Neuronal stem cell (in vitro differentiated cells): ENCODE measurements around the gene C6orf89.

Source experiments
- DNase-seq: peaks from one replicate; pipeline ENCODE4 v3.0.0-alpha.2; 2013; ENCODE audit warnings: low spot score
- H2AFZ ChIP-seq: one replicate; pipeline ENCODE4 v1.6.1; 2013; ENCODE audit warnings: mild to moderate bottlenecking, low read length, inconsistent platforms
- H2AK5ac ChIP-seq: 2 replicates; pipeline ENCODE4 v1.6.1; 2013; ENCODE audit warnings: low read depth, mild to moderate bottlenecking, inconsistent platforms, low read length, moderate library complexity, mixed read lengths
- H2BK120ac ChIP-seq: 2 replicates; pipeline ENCODE4 v1.6.1; 2013; ENCODE audit warnings: low read depth, mild to moderate bottlenecking, inconsistent platforms, low read length, moderate library complexity, mixed read lengths
- H2BK12ac ChIP-seq: one replicate; pipeline ENCODE4 v1.6.1; 2013; ENCODE audit warnings: low read length, inconsistent platforms
- H2BK15ac ChIP-seq: 2 replicates; pipeline ENCODE4 v1.6.1; 2013; ENCODE audit warnings: mild to moderate bottlenecking, low read length, inconsistent platforms, mixed read lengths
- H2BK5ac ChIP-seq: one replicate; pipeline ENCODE4 v1.6.1; 2013; ENCODE audit warnings: inconsistent platforms, mild to moderate bottlenecking, low read length, moderate library complexity
- H3K14ac ChIP-seq: one replicate; pipeline ENCODE4 v1.6.1; 2013; ENCODE audit warnings: low read length, inconsistent platforms
- H3K18ac ChIP-seq: 2 replicates; pipeline ENCODE4 v1.6.1; 2013; ENCODE audit warnings: low read length, inconsistent platforms
- H3K23ac ChIP-seq: 2 replicates; pipeline ENCODE4 v1.6.1; 2013; ENCODE audit warnings: low read depth, mild to moderate bottlenecking, mixed read lengths, low read length, inconsistent platforms; ENCODE audit not compliant: poor library complexity
- H3K27ac ChIP-seq: replicated peaks from 3 replicates; pipeline ENCODE4 v1.5.1; 2013; ENCODE audit warnings: low read length, inconsistent platforms
- H3K27me3 ChIP-seq, 3 experiments: 2 replicates each; pipeline ENCODE4 v1.6.1; 2013; ENCODE audit warnings: low read length in 3 of 3, mild to moderate bottlenecking in 2 of 3, inconsistent platforms in 1 of 3, low read depth in 1 of 3, mixed read lengths in 1 of 3, moderate library complexity in 1 of 3; ENCODE audit not compliant: control insufficient read depth in 3 of 3, insufficient read depth in 3 of 3
- H3K36me3 ChIP-seq, 2 donors: replicated peaks in 1 of 2; 2 replicates each; pipeline ENCODE4 v1.6.1; 2013; ENCODE audit warnings: low read length in 2 of 2; ENCODE audit not compliant: control insufficient read depth in 2 of 2, insufficient read depth in 2 of 2
- H3K4ac ChIP-seq: 2 replicates; pipeline ENCODE4 v1.6.1; 2013; ENCODE audit warnings: inconsistent platforms, mild to moderate bottlenecking, low read length, moderate library complexity
- H3K4me1 ChIP-seq, 2 donors: 1 replicate in 1 of 2; 2 replicates in 1 of 2; pipeline ENCODE4 v1.6.1; 2013; ENCODE audit warnings: low read length in 2 of 2, low read depth in 1 of 2; ENCODE audit not compliant: control insufficient read depth in 2 of 2, insufficient read depth in 1 of 2
- H3K4me2 ChIP-seq: one replicate; pipeline ENCODE4 v1.6.1; 2013; ENCODE audit warnings: mild to moderate bottlenecking, low read length, inconsistent platforms; ENCODE audit not compliant: insufficient read depth, poor library complexity, severe bottlenecking
- H3K4me3 ChIP-seq, 2 donors: 2 replicates each; pipeline ENCODE4 v1.5.1; 2013; ENCODE audit warnings: low read length in 2 of 2, mild to moderate bottlenecking in 2 of 2, inconsistent platforms in 1 of 2, moderate library complexity in 1 of 2
- H3K79me1 ChIP-seq: one replicate; pipeline ENCODE4 v1.6.1; 2013; ENCODE audit warnings: low read depth, mild to moderate bottlenecking, inconsistent platforms, low read length, moderate library complexity
- H3K9ac ChIP-seq: one replicate; pipeline ENCODE4 v1.6.1; 2013; ENCODE audit warnings: mild to moderate bottlenecking, low read depth, low read length, inconsistent platforms; ENCODE audit not compliant: poor library complexity
- H3K9me3 ChIP-seq, 2 donors: replicated peaks in 1 of 2; 2 replicates each; pipeline versions ENCODE3 to v1.6.1; 2013; ENCODE audit warnings: low read length in 2 of 2, mild to moderate bottlenecking in 2 of 2, inconsistent platforms in 1 of 2, low read depth in 1 of 2, mixed read lengths in 1 of 2, moderate library complexity in 1 of 2; ENCODE audit not compliant: control insufficient read depth in 2 of 2, insufficient read depth in 1 of 2
- H4K8ac ChIP-seq: one replicate; pipeline ENCODE4 v1.6.1; 2013; ENCODE audit warnings: low read depth, mild to moderate bottlenecking, inconsistent platforms, low read length, moderate library complexity
- H4K91ac ChIP-seq: one replicate; pipeline ENCODE4 v1.6.1; 2013; ENCODE audit warnings: low read length, low read depth, mild to moderate bottlenecking, inconsistent platforms; ENCODE audit not compliant: poor library complexity
- WGBS, 2 donors: extraction: QIAGEN DNeasy Blood & Tissue Kit; methylation state at CpG; one replicate each; pipeline ENCODE4 v1.1.7; 2013; ENCODE audit warnings: missing lambda C conversion rate in 2 of 2, mixed read lengths in 1 of 2; ENCODE audit not compliant: insufficient read length in 2 of 2, insufficient replicate concordance in 1 of 2; ENCODE audit errors: extremely low coverage in 2 of 2; 5-methylcytosine and 5-hydroxymethylcytosine counted together

Gene C6orf89

DNA sequence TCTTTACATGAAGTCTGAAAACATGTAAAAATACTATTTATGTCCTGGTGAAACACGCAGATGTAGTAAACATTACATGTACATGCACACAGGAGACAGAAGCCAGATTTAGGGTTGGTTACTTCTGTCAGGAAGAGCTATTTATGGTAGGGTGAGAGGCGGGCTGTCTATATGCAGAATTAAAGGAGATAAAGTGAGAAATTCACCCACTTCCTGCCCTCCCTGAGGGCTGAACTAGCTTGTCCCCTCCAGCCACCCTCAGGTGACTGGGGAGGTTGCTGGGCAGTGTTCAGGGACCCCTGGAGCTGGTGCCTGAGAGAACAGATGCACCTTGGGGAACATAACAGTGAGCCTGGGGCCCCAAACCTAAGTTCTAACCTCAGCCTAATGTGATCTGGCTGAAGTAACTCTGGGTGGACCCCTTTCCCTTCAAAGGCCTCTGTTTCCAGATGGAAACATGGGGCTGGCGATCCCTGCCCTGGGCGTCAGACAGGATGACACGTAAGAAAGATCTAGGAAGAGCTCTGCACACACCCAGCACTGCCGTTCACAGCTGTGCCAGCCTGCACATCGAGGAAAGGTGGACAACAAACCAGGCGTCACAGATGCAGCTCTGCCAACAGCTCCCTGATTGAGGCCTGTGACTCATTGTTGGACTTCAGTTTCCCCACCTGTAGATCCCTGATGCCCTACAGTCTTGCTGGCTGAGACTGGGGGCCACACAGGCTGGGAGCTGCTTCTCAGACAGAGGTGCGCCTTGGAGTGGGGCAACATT is 70.1 kb downstream of the C6orf89 start:
- H4K8ac ChIP-seq, result no peak overlapping the region
- no peak overlapping the region for H4K91ac ChIP-seq
- no peak overlapping the region for H3K27ac ChIP-seq
- H3K4ac ChIP-seq, result no peak overlapping the region
- no peak overlapping the region for H3K18ac ChIP-seq
- no peak for DNase-seq
- H2BK15ac ChIP-seq, result no peak overlapping the region
- WGBS, 2 donors, result no CpG with 5 or more reads among the region's 9 CpGs
- peaks cover 0 to 27% (median 0%) of the 10 kb centered on the region in 3 experiments for H3K27me3 ChIP-seq
- H3K14ac ChIP-seq, result no peak overlapping the region
- H2BK120ac ChIP-seq, result no peak overlapping the region
- no peak overlapping the region for H3K23ac ChIP-seq
- H2BK12ac ChIP-seq, result no peak overlapping the region
- H3K4me3 ChIP-seq, result no peak overlapping the region
- no peaks in the 10 kb centered on the region for H3K36me3 ChIP-seq
- H3K79me1 ChIP-seq, result no peaks in the 10 kb centered on the region
- no peaks in the 10 kb centered on the region for H3K9me3 ChIP-seq
- peaks cover 0 to 2% of the 10 kb centered on the region in 2 donors for H3K4me1 ChIP-seq
- no peak overlapping the region for H2AFZ ChIP-seq
- no peak overlapping the region for H3K4me2 ChIP-seq
- no peak overlapping the region for H2BK5ac ChIP-seq
- no peak overlapping the region for H2AK5ac ChIP-seq
- H3K9ac ChIP-seq, result no peak overlapping the region

DNA sequence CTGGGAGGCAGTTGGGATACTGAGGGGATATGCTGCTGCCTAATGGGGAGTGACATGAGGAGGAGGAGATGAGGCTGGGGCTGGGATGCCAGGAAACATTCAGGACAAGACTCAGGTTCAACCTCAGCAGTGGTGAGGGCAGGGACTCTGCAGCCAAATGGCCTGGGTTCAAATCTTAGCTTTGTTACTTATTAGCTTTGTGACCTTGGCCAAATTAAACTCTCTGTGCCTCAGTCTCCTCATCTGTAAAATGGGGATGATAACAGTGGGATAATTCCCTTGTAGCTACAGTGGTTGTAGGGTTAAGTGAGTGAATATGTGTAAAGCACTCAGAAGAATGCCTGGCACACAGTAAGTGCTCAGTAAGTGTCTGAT is 70.7 kb downstream of the C6orf89 start:
- no peak for DNase-seq
- Histone ChIP-seq H3K9me3 (no peaks in the 10 kb centered on the region), H2AFZ (no peak overlapping the region)

DNA sequence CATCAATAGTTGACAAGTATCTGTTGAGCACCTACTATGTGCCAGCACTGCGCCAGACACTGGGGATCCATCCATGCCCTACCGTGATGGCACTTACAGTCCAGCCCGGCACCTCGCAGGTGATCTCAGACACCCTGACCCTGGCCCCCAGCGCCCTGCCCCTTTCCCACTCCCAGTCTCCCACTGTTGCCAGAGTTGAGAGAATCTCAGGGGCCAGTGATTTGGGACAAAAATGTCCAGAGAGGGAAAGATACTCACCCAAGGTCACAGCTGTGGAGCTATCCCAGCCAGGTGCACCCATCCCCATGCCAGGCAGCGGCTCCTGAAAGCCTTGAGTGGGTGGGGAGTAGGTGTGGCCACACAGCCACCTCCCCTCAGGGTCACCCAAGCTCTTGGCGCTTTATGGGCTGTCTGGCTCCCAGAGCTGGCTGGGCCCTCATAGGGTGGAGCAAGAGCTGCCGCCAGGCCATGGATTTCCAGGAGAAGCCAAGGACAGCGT is 72.1 kb downstream of the C6orf89 start:
- H2BK15ac ChIP-seq, result no peak overlapping the region
- no peaks in the 10 kb centered on the region for H3K9me3 ChIP-seq
- no peaks in the 10 kb centered on the region for H3K79me1 ChIP-seq
- no peak overlapping the region for H4K91ac ChIP-seq
- DNase-seq, result no peak
- no peaks in the 10 kb centered on the region for H3K36me3 ChIP-seq
- no peak overlapping the region for H4K8ac ChIP-seq
- no peak overlapping the region for H3K4me3 ChIP-seq
- H3K18ac ChIP-seq, result no peak overlapping the region
- no peak overlapping the region for H2AFZ ChIP-seq
- H3K27ac ChIP-seq, result no peak overlapping the region
- peaks cover 0 to 27% (median 0%) of the 10 kb centered on the region in 3 experiments for H3K27me3 ChIP-seq
- H2BK5ac ChIP-seq, result no peak overlapping the region
- H2AK5ac ChIP-seq, result no peak overlapping the region
- no peak overlapping the region for H3K4me2 ChIP-seq
- no peak overlapping the region for H2BK120ac ChIP-seq
- H2BK12ac ChIP-seq, result no peak overlapping the region
- H3K4ac ChIP-seq, result no peak overlapping the region
- WGBS, 2 donors, result no CpG with 5 or more reads among the region's 9 CpGs
- H3K9ac ChIP-seq, result no peak overlapping the region
- H3K4me1 ChIP-seq, result peaks cover 0 to 2% of the 10 kb centered on the region in 2 donors
- no peak overlapping the region for H3K23ac ChIP-seq
- H3K14ac ChIP-seq, result no peak overlapping the region

More for the DNA sequence above, 70.7 kb downstream of the C6orf89 start:
- no peak overlapping the region for H3K23ac ChIP-seq
- H2BK120ac ChIP-seq, result no peak overlapping the region
- H3K18ac ChIP-seq, result no peak overlapping the region
- H3K9ac ChIP-seq, result no peak overlapping the region
- no peak overlapping the region for H3K4me3 ChIP-seq
- H3K27ac ChIP-seq, result no peak overlapping the region
- no peak overlapping the region for H2BK15ac ChIP-seq
- no peaks in the 10 kb centered on the region for H3K36me3 ChIP-seq
- H4K91ac ChIP-seq, result no peak overlapping the region
- no peak overlapping the region for H2AK5ac ChIP-seq
- peaks cover 0 to 27% (median 0%) of the 10 kb centered on the region in 3 experiments for H3K27me3 ChIP-seq
- H2BK12ac ChIP-seq, result no peak overlapping the region
- peaks cover 0 to 2% of the 10 kb centered on the region in 2 donors for H3K4me1 ChIP-seq
- no peak overlapping the region for H4K8ac ChIP-seq
- no peaks in the 10 kb centered on the region for H3K79me1 ChIP-seq
- no peak overlapping the region for H3K4me2 ChIP-seq
- no peak overlapping the region for H2BK5ac ChIP-seq
- H3K4ac ChIP-seq, result no peak overlapping the region
- H3K14ac ChIP-seq, result no peak overlapping the region

DNA sequence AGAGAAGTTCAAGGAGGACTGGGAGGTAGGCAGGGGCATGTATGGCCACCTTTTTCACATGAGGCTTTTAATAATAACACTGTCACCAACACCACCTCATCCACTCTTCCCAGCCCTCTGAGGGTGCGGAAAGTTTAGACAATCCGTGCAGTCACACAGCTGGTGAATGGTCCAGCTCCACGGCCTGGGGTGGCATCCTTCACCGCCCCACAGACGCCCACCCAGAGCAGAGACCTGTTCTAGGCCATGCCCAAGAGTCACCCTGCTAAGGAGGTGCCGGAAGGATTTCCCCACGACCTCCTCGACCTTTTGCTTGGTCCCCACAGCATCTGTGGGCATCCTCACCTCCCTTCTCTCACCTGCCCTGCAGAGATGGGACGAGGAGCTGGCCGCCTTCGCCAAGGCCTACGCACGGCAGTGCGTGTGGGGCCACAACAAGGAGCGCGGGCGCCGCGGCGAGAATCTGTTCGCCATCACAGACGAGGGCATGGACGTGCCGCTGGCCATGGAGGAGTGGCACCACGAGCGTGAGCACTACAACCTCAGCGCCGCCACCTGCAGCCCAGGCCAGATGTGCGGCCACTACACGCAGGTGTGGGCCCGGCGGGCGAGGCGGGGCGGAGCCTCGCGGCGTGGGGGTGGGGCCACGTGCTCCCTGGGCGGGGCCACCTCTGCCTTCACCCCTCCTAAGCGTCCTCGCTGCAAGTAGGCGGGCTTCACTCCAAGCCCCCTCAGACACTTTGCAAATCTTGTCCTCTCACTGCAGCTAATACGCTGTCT is 73.2 kb downstream of the C6orf89 start:
- Histone ChIP-seq H2AK5ac (peak overlapping the region; percentile 31), H4K8ac (no peak overlapping the region), H3K14ac (no peak overlapping the region), H2BK12ac (peak overlapping the region; percentile 85), H3K27ac (no peak overlapping the region), H3K27me3 (peaks cover 0 to 24% (median 0%) of the 10 kb centered on the region in 3 experiments), H2BK120ac (no peak overlapping the region), H3K4me2 (no peak overlapping the region), H3K79me1 (no peaks in the 10 kb centered on the region), H2BK15ac (peak overlapping the region; percentile 23), H3K36me3 (no peaks in the 10 kb centered on the region), H3K9me3 (no peaks in the 10 kb centered on the region), H2BK5ac (no peak overlapping the region), H3K9ac (peak overlapping the region; percentile 45), H3K4me3 (no peak overlapping the region), H3K23ac (peak overlapping the region; percentile 70), H2AFZ (no peak overlapping the region), H3K4ac (no peak overlapping the region), H3K18ac (peak overlapping the region; percentile 36), H3K4me1 (peaks cover 7 to 11% of the 10 kb centered on the region in 2 donors), H4K91ac (peak overlapping the region; percentile 10)
- no CpG with 5 or more reads among the region's 44 CpGs for WGBS, 2 donors
- DNase-seq, result no peak
